ENCODE data around the gene GSTM5.
"Not testable (repeated sequence)": the region's sequence is repeated elsewhere in the genome, so short reads cannot be mapped to it uniquely, and the experiment has no call there.

Gene GSTM5

GRCh38 chr1:109711593-109712320 lies at the start of gene GSTM5:
GSTM5 (plus strand) TSS chr1:109712251; CDS start chr1:109712313, 62 bp downstream.
- not testable (repeated sequence) for DNase-seq

GRCh38 chr1:109664671-109665070 lies 47.4 kb upstream of the GSTM5 start:
- no peak for DNase-seq

- DNase-seq, result peak; percentile 33
Observed at GRCh38 chr1:109667452-109668122, 44.5 kb upstream of the GSTM5 start, which contains the start of gene GSTM2. GSTM2 (plus strand) TSS chr1:109668057; CDS start chr1:109668116, 59 bp downstream.

GRCh38 chr1:109668123-109668775 lies 43.8 kb upstream of the GSTM5 start:
- DNase-seq, result no peak

DNA sequence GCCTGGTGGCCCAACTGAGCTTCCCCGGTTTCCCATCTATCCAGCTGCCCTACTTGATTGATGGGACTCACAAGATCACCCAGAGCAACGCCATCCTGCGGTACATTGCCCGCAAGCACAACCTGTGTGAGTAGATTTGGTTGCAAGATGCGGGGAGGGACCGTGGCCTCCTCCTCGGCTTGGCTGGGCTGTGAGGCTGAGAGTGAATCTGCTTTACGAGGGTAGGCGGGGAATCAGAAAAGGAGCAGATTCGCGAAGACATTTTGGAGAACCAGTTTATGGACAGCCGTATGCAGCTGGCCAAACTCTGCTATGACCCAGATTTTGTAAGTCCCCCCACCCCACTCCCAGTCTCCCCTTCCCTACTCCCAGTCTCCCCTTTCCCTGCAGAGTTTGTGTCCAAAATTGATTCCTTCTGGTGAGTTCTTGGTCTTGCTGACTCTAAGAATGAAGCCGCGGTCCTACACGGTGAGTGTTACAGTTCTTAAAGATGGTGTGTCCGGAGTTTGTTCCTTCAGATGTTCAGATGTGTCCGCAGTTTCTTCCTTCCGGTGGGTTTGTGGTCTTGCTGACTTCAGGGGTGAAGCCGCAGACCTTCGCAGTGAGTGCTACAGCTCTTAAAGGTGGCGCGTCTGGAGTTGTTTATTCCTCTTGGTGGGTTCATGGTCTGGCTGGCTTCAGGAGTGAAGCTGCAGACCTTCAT lies 42.7 kb upstream of the GSTM5 start:
- DNase-seq, result no peak

DNA sequence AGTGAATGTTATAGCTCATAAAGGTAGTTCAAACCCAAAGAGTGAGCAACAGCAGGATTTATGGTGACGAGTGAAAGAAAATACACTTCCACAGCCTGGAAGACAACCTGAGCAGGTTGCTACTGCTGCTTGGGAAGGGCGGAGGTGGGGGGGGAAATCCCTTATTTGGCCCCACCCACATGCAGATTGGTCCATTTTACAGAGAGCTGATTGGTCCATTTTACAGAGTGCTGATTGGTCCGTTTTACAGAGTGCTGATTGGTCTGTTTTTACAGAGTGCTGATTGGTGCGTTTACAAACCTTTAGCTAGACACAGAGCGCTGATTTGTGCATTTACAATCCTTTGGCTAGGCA lies 42.1 kb upstream of the GSTM5 start:
- not testable (repeated sequence) for DNase-seq

DNA sequence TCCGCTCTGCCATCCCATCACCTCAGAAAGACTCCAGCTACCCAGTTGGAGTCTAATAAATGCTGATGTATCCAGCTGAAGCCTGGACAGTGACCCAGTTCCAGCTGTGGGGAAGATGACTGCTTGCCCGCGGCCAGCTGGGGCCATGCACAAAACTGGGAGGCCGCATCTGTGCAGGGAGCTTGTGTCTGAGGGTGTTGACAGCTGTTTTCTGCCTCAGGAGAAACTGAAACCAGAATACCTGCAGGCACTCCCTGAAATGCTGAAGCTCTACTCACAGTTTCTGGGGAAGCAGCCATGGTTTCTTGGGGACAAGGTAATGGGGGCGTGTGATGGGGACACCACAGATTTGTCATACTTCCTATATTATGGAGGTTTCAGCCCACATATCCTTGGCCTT lies 41.0 kb upstream of the GSTM5 start:
- no peak for DNase-seq

- not testable (repeated sequence) for DNase-seq
Observed at GRCh38 chr1:109673861-109674260, 38.2 kb upstream of the GSTM5 start.

DNA sequence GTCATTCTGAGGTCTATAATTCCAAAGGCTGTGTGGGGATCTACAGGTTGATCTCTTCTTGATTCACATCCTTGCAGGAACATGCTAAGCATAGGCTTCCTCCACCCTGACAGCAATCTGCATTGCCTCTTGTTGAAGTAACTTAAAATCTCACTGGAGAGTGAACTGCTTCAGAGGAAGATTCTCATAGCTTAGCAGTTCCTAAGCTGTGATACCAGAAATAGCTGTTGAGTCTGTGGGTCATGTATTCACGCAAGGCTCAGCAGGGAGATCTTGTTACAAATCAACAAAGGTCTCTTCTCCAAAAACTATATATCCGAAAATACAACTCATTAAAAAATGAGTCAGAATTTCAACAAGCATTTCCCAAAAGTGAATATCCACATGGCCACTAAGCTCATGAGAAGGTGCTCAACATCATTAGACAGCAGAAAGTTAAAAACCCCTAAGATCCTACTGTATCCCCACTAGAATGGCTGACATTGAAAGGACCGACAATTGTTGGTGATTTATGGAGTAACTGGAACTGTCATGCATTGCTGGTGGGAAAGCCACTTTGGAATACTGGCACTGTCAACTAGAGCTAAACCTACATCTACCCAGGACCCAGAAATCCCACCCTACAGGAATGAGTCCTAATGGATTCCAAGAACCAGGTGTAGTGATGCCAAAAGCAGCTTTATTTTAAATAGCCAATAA lies 35.2 kb upstream of the GSTM5 start:
- not testable (repeated sequence) for DNase-seq

GRCh38 chr1:109677459-109677858 lies 34.6 kb upstream of the GSTM5 start:
- no peak for DNase-seq

DNA sequence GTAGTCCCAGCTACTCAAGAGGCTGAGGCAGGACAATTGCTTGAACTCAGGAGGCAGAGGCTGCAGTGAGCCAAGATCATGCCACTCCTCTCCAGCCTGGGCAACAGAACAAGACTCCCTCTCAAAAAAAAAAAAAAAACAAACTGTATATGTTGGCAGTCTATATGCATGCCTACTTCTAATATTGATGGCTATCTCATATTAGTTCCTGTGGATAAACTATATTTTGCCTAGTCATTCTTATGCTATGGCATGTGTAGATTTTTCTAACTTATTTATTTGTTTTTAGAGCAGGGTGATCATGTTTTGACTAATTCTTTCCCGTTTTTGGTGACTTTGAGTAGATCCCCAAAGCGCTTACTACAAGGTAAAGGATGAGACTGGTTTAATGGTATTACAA lies 33.4 kb upstream of the GSTM5 start:
- not testable (repeated sequence) for DNase-seq

- DNase-seq, result not testable (repeated sequence)
Observed at GRCh38 chr1:109684777-109685176, 27.3 kb upstream of the GSTM5 start.

DNA sequence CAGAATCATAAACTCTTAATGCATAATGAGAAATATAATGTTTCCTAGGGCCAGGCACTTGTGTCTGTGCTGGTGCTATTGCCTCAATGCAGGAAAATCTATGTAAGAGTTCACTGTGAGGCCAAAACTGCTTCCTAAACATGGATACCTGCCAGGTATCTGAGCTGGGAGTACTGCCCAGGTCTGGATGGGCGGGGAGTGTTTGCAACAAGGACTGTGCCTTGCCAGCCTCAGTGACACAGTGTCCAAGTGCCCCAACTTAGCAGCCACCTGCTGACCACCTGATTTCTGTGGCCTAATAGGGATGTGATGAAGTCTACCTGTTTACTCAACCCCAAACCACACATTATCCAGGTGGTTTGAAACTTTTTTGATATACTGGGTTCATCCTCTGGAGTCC lies 26.7 kb upstream of the GSTM5 start:
- not testable (repeated sequence) for DNase-seq

DNA sequence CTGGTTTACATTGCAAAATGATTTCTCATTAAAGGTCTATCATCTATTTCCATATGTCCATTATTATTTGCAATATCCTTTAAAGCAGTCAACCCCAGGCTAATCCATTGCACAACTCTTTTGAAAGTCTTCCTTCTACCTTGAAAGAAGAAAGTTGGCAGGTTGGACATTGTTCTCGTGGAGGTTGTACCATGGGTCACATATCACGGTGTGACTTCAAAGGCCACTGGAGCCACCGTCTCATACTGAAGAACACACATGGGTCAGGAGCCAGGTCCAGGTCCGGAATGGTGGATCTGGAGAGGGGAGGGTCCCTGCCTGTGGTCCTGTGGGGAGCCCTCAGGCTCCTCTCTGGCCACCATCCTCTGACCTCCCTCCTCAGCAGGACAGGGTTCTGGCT lies 26.2 kb upstream of the GSTM5 start:
- DNase-seq, result not testable (repeated sequence)

GRCh38 chr1:109687109-109687508 lies 24.9 kb upstream of the GSTM5 start:
- not testable (repeated sequence) for DNase-seq

GRCh38 chr1:109687641-109688499 lies 24.2 kb upstream of the GSTM5 start, which contains the start of gene GSTM1:
GSTM1 (plus strand) TSS chr1:109687817; CDS start chr1:109687874, 57 bp downstream.
- peak; percentile 43 for DNase-seq

- no peak for DNase-seq
Observed at GRCh38 chr1:109689844-109690405, 22.1 kb upstream of the GSTM5 start.

- no peak for DNase-seq
Observed at GRCh38 chr1:109691759-109692158, 20.3 kb upstream of the GSTM5 start.

DNA sequence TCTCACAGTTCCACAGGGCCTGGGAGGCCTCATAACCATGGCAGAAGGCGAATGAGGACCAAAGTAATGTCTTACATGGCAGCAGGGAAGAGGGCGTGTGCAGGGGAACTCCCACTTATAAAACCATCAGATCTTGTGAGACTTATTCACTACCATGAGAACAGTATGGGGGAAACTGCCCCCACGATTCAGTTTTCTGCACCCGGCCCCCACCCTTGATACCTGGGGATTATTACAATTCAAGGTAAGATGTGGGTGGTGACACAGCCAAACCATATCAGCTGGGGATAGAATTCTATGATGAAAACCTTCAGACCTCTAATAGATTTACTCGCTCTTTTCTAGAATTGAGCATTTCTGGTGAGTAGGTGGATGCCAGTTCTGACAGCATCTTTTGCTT lies 17.7 kb upstream of the GSTM5 start:
- not testable (repeated sequence) for DNase-seq

GRCh38 chr1:109695138-109695537 lies 16.9 kb upstream of the GSTM5 start:
- DNase-seq, result not testable (repeated sequence)

GRCh38 chr1:109697066-109697465 lies 15.0 kb upstream of the GSTM5 start:
- no peak for DNase-seq
